Activated CD8-positive, alpha-beta memory T cell treated with anti-CD3 and anti-CD28 coated beads for 4 hours (primary cell): ENCODE results near the gene BLOC1S2.
"Not testable (repeated sequence)": the region's sequence is repeated elsewhere in the genome, so short reads cannot be mapped to it uniquely, and the experiment has no call there.

Experiments used
- DNase-seq, 2 donors: peaks; one replicate each; pipeline ENCODE4 v3.0.0-alpha.2; 2020; ENCODE audit warnings: low read depth in 2 of 2

Gene BLOC1S2

DNA sequence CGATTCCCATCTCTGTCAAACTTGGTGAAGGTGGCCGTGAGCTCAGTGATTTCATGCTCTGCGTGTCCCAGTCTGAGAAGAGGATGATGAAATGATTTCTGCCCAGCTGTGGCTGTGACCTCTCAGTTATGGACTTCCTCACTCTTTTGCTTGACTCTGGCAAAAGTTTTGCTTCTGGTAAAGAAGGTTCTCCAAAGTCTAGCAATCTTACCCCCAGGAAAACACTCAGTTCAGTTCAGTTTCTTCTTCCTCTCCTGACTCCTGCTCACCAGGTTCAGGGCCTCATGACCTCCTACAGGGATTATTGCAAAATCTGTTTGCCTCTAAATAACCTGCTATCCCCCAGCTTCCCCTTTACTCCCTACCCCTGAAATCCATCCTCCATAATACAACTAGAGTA, 4.9 kb upstream of the BLOC1S2 start:
- no peak for DNase-seq

DNA sequence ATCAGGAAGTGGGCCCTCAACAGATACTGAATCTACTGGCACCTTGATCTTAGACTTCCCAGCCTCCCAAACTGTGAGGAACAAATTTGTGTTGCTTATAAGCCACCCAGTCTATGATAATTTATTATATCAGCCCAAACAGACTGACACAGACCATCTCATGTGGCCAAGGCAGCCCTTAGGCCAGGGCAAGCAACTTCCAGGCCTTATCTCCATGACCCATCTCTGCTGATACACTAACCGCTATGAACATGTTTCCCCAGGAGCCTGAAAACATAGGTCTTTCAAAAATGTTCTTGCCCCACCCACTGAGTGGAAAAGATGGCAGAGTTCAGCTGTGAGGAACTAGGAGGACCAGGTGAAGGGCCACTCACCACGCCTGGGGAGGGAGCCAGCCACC, 3.2 kb upstream of the BLOC1S2 start:
- DNase-seq = no peak

GRCh38 chr10:100288196-100288595, 1.7 kb upstream of the BLOC1S2 start:
- no peak for DNase-seq

GRCh38 chr10:100287756-100288155, 1.3 kb upstream of the BLOC1S2 start:
- no peak for DNase-seq

- not testable (repeated sequence) for DNase-seq
Measured at GRCh38 chr10:100285326-100285725, 1.2 kb downstream of the BLOC1S2 start.

DNA sequence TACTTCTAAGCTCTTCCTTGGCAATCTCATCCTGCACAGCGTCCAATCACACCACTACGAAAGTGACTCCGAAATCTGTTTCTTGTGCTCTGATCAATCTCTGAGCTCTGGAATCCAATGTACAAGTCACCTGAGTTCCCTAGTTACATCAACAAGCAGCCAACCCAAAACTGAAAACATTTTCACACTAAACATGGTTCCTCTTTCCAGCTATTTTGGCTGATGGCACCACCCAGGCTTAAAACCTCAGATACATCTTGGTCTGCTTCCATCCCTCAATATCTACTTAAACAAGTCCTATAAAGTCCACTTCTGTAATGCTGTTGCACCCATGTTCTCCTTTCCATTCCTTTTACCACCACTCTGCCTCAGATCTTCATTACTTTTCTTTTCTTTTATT, 3.6 kb downstream of the BLOC1S2 start:
- no peak for DNase-seq

DNA sequence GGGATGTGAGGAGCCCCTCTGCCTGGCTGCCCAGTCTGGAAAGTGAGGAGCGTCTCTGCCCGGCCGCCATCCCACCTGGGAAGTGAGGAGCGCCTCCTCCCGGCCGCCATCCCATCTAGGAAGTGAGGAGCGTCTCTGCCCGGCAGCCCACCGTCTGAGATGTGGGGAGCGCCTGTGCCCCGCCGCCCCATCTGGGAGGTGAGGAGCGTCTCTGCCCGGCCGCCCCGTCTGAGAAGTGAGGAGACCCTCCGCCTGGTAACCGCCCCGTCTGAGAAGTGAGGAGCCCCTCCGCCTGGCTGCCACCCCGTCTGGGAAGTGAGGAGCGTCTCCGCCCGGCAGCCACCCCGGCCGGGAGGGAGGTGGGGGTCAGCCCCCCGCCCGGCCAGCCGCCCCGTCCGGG, 9.5 kb downstream of the BLOC1S2 start:
- not testable (repeated sequence) for DNase-seq

DNA sequence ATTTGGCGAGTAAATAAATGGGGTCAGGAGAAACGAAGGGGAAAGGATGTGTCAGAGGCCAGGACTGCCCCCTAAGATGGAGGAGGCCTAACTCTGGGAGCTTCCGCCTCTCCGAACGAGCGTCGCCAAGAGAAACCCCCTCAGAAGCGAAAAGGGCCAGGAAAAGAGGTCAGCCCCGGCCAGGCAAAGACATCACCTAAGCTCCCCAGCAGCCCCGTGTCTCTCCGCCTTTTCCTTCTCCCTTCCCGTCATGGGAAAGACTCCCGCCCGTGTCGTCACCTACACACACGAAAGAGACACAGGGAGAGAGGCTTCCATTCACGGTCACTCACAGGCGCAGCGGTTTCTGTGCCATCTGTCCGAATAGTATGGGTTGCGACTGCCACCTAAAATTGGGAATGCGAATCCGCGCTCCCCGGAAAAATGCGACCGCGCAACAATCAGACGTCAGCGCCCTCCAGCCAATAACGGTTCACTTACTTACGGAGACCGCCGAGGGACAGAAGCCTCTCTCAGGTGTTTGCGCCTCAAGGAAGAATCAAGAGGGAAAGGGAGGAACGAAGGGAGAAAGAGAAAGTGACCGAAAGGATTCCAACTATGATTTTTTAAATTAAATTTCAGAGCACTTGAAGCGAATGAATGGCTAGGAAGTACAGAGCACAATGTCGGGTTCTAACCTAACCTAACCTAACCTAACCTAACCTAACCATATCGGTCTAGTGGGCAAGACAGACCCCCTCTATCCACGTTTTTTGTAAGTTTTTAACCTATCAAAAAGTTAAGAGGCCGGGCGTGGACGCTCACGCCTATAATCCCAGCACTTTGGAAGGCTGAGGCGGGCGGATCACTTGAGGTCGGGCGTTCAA, 19.0 kb downstream of the BLOC1S2 start, which contains the start of gene CWF19L1:
CWF19L1 (minus strand) TSS at position 400 of the 866 bp plus-strand sequence; CDS start at position 355, 45 bp downstream.
- peak; percentile 38 to 42 for DNase-seq

- no peak for DNase-seq
Measured at GRCh38 chr10:100265821-100266485, 20.5 kb downstream of the BLOC1S2 start.

- no peak for DNase-seq
Measured at GRCh38 chr10:100254191-100254590, 32.3 kb downstream of the BLOC1S2 start.

DNA sequence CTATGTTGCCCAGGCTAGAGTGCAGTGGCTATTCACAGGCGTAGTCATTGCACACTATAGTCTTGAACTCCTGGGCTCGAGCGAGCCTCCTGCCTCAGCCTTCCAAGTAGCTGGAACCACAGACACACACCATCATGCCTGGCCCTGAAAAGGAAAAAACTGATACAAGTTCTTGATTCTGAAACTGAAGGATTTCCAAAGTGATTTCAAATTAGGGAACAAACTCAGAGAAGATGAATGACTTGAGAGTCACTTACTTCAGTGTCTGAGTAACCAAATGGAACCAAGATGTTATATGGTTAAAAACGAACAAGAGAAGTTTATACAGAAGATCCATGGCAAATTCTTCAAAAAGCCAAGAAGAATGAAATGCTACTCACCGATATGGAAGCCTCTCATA, 33.4 kb downstream of the BLOC1S2 start:
- DNase-seq = no peak

DNA sequence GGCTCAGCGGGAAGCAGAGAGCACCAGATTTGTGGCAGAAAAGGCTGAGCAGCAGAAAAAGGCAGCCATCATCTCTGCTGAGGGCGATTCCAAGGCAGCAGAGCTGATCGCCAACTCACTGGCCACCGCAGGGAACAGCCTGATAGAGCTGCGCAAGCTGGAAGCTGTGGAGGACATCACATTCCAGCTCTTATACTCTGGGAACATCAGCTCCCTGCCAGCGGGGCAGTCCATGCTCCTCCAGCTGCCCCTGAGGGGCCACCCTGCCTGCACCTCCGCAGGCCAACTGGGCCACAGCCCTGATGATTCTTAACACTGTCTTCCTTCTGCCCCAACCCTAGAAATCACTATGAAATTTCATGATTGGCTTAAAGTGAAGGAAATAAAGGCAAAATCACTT, 37.7 kb downstream of the BLOC1S2 start:
- DNase-seq = no peak

DNA sequence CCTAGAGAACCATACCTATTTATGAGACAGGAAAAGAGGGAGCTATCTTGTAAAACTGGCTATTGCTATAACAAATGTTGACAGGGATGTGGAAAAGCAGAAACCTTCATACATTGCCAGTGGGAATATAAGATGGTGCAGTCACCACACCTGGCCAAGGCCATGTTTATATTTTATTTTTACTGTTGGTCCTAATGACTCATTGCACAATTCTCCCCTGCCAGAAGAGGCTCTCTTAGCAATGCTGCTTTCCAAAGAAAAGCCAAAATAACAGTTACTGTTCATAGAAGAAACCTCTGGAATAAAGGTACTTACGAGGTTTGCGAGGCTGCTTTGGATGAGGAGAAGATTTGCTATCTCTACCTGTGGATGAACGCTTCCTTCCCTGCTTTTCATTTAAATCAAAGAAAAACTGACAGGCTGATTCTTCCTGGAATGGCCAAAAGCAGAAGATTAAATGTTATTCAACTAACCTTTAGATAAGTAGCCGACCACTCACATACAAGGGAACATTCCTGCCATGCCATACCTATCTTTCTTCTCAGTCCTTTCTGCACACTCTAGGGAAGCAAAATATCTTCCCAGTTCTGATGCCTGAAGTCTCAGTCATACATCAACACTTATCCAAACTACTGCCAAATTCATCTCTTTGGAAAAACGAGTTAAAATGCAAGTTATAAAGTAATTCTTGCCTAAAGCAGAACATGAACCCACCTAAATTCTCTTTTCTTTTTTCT, 40.8 kb downstream of the BLOC1S2 start:
- no peak for DNase-seq

- DNase-seq = no peak
Measured at GRCh38 chr10:100239851-100240250, 46.6 kb downstream of the BLOC1S2 start.

DNA sequence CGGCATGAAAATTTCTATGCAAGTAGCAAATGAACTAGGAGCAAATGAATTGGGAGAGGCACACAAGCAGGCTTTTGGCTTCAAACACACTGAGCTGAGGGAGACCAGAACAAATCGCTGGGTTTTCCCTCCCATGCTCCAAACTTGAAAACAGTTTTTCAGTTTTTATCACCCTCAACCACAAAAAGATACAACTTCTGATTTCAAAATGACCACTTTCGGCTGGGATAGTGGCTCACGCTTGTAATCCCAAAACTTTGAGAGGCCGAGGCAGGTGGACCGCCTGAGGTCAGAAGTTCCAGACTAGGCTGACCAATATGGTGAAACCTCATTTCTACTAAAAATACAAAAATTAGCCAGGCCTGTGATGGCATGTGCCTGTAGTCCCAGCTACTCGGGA, 48.1 kb downstream of the BLOC1S2 start:
- no peak for DNase-seq

- no peak for DNase-seq
Measured at GRCh38 chr10:100232101-100232500, 54.4 kb downstream of the BLOC1S2 start.

- DNase-seq = no peak
Measured at GRCh38 chr10:100229819-100230422, 56.6 kb downstream of the BLOC1S2 start.

- DNase-seq = no peak
Measured at GRCh38 chr10:100223879-100224278, 62.6 kb downstream of the BLOC1S2 start.
